Kidney capillary endothelial cell (primary cell): Measurements from ENCODE around the gene BNIP1.
"Not testable (repeated sequence)": the region's sequence is repeated elsewhere in the genome, so short reads cannot be mapped to it uniquely, and the experiment has no call there.

Experiments used
- DNase-seq: peaks from one replicate; pipeline ENCODE4 v3.0.0-alpha.2; 2018; ENCODE audit warnings: low spot score

Gene BNIP1

DNA sequence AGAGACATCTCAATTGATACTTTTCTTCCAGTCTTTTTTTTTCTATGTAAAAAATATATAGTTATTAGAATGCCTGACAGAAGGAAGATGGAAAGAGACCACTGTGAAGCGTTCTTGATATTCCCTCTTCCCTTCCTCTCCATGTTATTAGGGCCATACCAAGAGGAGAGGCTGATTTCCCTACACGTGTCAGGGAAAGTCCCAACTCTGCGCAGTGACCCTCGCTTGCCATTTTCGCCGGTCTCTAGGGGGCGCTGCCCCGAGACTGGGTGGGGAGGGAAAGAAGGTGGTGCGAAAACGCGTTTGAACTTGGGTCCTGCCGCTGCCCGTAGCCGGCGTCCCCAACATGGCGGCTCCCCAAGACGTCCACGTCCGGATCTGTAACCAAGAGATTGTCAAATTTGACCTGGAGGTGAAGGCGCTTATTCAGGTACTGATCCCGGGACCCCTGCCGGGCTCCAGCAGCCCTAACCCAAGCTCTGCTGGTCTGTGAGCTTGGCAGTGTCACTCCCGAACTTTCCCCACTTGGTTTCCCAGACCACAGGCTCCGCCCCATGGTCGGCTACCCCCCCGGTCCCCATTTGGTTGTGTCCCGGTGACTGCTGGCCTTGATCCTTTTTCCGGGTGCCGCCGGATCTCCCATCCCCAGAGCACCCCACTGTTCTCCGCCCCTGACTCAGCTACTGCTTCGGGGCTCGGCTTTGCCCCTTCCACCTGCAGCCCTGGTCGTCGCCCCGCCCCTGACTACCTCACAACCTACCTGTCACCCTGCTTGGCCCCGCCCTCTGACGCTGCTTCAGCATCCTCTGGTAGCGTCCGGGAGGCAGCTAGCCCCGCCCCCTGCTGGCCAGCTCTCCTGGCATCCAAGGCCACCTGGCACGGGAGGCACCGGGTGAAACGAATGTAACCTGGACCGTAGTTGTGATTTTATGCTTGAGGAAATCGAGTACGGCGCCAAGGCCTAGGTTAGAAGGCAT, at the start of gene BNIP1:
TSS of gene BNIP1 (plus strand) at position 332 of the 977 bp plus-strand sequence. CDS start at position 347, 15 bp downstream.
- peak; percentile 91 for DNase-seq

GRCh38 chr5:173098787-173099186, 45.5 kb upstream of the BNIP1 start:
- no peak for DNase-seq

GRCh38 chr5:173099461-173099860, 44.9 kb upstream of the BNIP1 start:
- no peak for DNase-seq

DNA sequence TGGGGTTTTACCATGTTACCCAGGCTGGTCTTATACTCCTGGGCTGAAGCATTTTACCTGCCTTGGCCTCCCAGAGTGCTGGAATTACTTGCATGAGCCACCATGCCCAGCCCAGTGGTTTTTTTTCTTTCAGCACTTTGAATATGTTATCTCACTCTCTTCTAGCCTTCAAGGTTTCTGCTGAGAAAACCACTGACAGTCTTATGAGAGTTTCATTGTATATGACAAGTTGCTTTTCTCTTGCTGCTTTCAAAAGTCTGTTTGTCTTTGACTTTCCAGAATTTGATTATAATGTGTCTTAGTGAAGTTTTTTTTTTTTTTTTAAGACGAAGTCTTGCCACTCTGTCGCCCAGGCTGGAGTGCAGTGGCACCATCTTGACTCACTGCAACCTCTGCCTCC, 43.1 kb upstream of the BNIP1 start:
- DNase-seq: no peak

- no peak for DNase-seq
These were observed 40.9 kb upstream of the BNIP1 start for GRCh38 chr5:173103411-173103810.

GRCh38 chr5:173108914-173109313, 35.4 kb upstream of the BNIP1 start:
- DNase-seq: no peak

GRCh38 chr5:173114536-173114935, 29.8 kb upstream of the BNIP1 start:
- peak; percentile 24 for DNase-seq

- no peak for DNase-seq
These were observed 24.6 kb upstream of the BNIP1 start for GRCh38 chr5:173119719-173120118.

GRCh38 chr5:173123416-173123815, 20.9 kb upstream of the BNIP1 start:
- DNase-seq: no peak

GRCh38 chr5:173132166-173132565, 12.2 kb upstream of the BNIP1 start:
- DNase-seq: not testable (repeated sequence)

GRCh38 chr5:173138707-173139106, 5.6 kb upstream of the BNIP1 start:
- no peak for DNase-seq

GRCh38 chr5:173139631-173140030, 4.7 kb upstream of the BNIP1 start:
- DNase-seq: no peak

DNA sequence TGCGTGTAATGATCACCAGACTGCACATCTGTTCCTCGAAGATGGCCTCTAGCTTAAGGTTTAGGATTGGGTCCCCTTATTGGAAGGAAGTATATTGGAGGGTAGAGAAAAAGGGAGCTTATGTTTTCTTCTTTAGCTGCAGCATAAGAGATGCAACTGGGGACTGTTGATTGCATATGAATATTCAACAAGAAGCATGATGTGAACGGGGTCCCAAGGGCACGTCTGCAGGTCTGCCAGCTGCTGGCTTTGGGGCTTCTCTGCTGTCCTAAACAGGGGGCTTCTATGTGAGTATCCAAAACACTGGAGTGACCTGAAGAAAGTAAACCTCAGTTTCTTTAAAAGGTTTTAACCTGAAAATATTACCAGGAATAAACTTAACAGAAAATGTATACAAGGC, 3.6 kb upstream of the BNIP1 start:
- DNase-seq: no peak

- DNase-seq: no peak
These were observed 764 bp upstream of the BNIP1 start for GRCh38 chr5:173143567-173143966.

- no peak for DNase-seq
These were observed 4.0 kb downstream of the BNIP1 start for GRCh38 chr5:173148354-173148753.

DNA sequence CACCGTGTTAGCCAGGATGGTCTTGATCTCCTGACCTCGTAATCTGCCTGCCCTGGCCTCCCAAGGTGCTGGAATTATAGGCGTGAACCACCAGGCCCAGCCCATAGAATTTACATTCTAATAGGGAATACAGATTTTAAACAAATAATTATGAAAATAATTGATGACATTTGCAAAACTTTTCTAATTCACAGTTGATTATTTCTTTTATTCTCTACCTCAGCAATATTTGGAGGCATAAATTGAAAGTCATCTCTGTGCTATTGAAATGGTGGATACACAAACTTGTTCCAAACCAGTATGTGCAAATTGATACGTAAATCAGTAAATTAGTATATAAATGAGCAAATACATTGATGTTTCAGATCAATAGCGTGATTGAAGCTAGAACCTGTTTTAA, 8.2 kb downstream of the BNIP1 start:
- no peak for DNase-seq

- DNase-seq: no peak
These were observed 9.5 kb downstream of the BNIP1 start for GRCh38 chr5:173153842-173154241.

DNA sequence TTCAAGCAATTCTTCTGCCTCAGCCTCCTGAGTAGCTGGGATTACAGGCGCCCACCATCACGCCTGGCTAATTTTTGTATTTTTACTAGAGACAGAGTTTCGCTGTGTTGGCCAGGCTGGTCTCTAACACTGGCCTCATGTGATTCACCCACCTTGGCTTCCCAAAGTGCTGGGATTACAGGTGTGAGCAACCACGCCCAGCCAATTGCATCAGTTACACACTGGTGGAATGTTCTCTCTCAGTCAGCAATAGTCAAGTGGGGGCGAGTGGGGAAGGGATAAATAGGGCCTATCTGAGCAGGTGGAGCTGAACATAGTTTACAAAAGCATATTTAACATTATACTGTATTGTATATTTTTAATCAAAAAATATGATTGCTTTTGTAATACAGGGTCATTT, 10.3 kb downstream of the BNIP1 start:
- not testable (repeated sequence) for DNase-seq

- no peak for DNase-seq
These were observed 11.6 kb downstream of the BNIP1 start for GRCh38 chr5:173155912-173156311.

GRCh38 chr5:173158366-173158765, 14.0 kb downstream of the BNIP1 start:
- DNase-seq: no peak

- DNase-seq: no peak
These were observed 14.9 kb downstream of the BNIP1 start for GRCh38 chr5:173159256-173159655.

DNA sequence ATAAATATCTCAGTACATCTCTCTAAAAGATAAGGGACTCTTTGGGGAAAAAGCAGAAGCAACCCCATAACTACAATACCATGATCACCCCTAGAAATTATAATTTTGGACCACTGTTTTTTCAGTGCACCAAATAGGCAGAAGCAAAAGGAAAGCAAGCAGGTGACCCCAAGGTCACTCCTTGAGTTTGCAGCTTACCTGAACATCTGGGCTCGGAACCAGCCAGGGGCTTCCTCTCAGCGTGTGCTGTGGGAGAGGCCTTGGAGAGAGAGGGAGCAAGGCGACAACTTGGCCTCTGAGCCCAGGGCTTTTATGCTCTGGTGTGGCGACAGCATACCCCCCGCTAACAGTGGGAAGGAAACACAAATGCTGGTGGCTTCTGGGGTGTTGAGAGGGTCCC, 16.8 kb downstream of the BNIP1 start:
- DNase-seq: no peak

- DNase-seq: no peak
These were observed 18.9 kb downstream of the BNIP1 start for GRCh38 chr5:173163219-173163618.
